Panc1 (cell line): ENCODE results near the gene SLAIN2. TPM values are rescaled to one million over a fixed set of nuclear protein-coding genes. Genes with fewer than 3 reads are reported as not detected.

Experiments used
- ATAC-seq: fragments of 200-7000 bp; cut with Tn5 transposase; 2 replicates; pipeline ENCODE4 v1.9.1; 2020; ENCODE audit warnings: mild to moderate bottlenecking, moderate library complexity
- BruUV-seq: library from RNA; stranded (reverse); fragments of 400-500 nt; replicated peaks from 2 replicates; lab custom pipeline; 2021; lab: Mats Ljungman, UMichigan
- CTCF ChIA-PET: fragments of 300-600 bp; sonication (Branson Sonifier 250); formaldehyde crosslinking; loops from one replicate; lab custom pipeline; 2022; ENCODE audit warnings: antibody characterized with exemption; lab: Charles Lee
- POLR2A ChIA-PET: fragments of 300-600 bp; sonication (Branson Sonifier 250); formaldehyde crosslinking; loops from one replicate; lab custom pipeline; 2022; ENCODE audit warnings: antibody characterized with exemption; lab: Charles Lee
- DNase-seq: peaks from one replicate; pipeline ENCODE4 v3.0.0-alpha.2; 2010; ENCODE audit warnings: low read depth, low spot score
- H3K27ac ChIP-seq: 2 replicates; pipeline ENCODE4 v1.5.1; 2011; ENCODE audit warnings: mild to moderate bottlenecking, low read length, inconsistent platforms
- H3K27me3 ChIP-seq: fragments of 200-500 bp; sonication (Bioruptor generic); 2 replicates; pipeline ENCODE4 v1.6.0; 2014; ENCODE audit warnings: low read length, inconsistent platforms; ENCODE audit not compliant: control insufficient read depth, insufficient read depth
- H3K36me3 ChIP-seq: fragments of 200-500 bp; sonication (Bioruptor generic); 2 replicates; pipeline ENCODE4 v1.5.1; 2014; ENCODE audit warnings: inconsistent platforms, mild to moderate bottlenecking, low read length, moderate library complexity; ENCODE audit not compliant: control insufficient read depth, insufficient read depth
- H3K4me1 ChIP-seq: 2 replicates; pipeline ENCODE4 v1.5.1; 2011; ENCODE audit warnings: inconsistent platforms, mild to moderate bottlenecking, low read length, moderate library complexity; ENCODE audit not compliant: control insufficient read depth, insufficient read depth
- H3K4me3 ChIP-seq, 2 experiments: 2 replicates each; pipeline ENCODE4 v1.5.1; 2011 to 2012; ENCODE audit warnings: low read depth in 2 of 2, low read length in 2 of 2, mild to moderate bottlenecking in 2 of 2, inconsistent platforms in 1 of 2, moderate library complexity in 1 of 2
- H3K9me3 ChIP-seq: fragments of 200-500 bp; sonication (Bioruptor generic); 2 replicates; pipeline ENCODE4 v1.5.1; 2014; ENCODE audit warnings: low read depth, mild to moderate bottlenecking, inconsistent platforms, low read length, moderate library complexity; ENCODE audit not compliant: control insufficient read depth, insufficient read depth
- CTCF ChIP-seq: fragments of 450-650 bp; IDR thresholded peaks from 2 replicates; pipeline ENCODE4 v1.5.1; 2017; ENCODE audit warnings: mild to moderate bottlenecking
- POLR2AphosphoS5 ChIP-seq: IDR thresholded peaks from 2 replicates; pipeline ENCODE4 v1.6.1; 2012; ENCODE audit warnings: mild to moderate bottlenecking, low read depth, low read length, moderate library complexity
- REST ChIP-seq, 2 experiments: IDR thresholded peaks; 2 replicates each; pipeline ENCODE4 v1.6.1; 2011 to 2012; ENCODE audit warnings: low read depth in 2 of 2, control low read depth in 1 of 2, low read length in 1 of 2, mild to moderate bottlenecking in 1 of 2, moderate library complexity in 1 of 2; ENCODE audit not compliant: insufficient read depth in 1 of 2
- SIN3A ChIP-seq: IDR thresholded peaks from 2 replicates; pipeline ENCODE4 v1.6.1; 2012; ENCODE audit warnings: low read depth, mild to moderate bottlenecking, low read length, moderate library complexity, borderline replicate concordance; ENCODE audit not compliant: insufficient read depth
- TCF7L2 ChIP-seq: IDR thresholded peaks from 2 replicates; pipeline ENCODE4 v1.6.1; 2011; ENCODE audit warnings: mild to moderate bottlenecking, low read depth, low read length, inconsistent platforms
- in situ Hi-C: cut with HindIII; loops from 2 replicates; pipeline ENCODE4 v1.10.0; 2016; ENCODE audit warnings: low sequenced_read_pairs, low pct_unique_long_range_greater_than_20kb
- intact Hi-C: fragments of 100-400 bp; cut with micrococcal nuclease; formaldehyde crosslinking; loops from one replicate; pipeline ENCODE4 v1.10.0; 2022; ENCODE audit not compliant: unreplicated experiment
- total RNA-seq: library from RNA; stranded (reverse); gene quantifications from one replicate; pipeline ENCODE4 v1.2.1, GENCODE V29; 2021; ENCODE audit not compliant: unreplicated experiment

SLAIN2 gene
- total RNA-seq, 1 experiment from 2014 or later = 53.2 TPM

- H3K4me3 ChIP-seq = no peak overlapping the region
- ATAC-seq (no peak), DNase-seq (no peak)
- BruUV-seq = no TSS peak
- no peak overlapping the region for H3K27ac ChIP-seq
- H3K36me3 ChIP-seq = no peaks in the 10 kb centered on the region
- CTCF ChIA-PET = interaction anchor here (0.6 kb wide), 1 partner anchor 573 kb away, joined by 5 read pairs; no protein-coding TSS in a partner anchor
- peaks cover 4% of the 10 kb centered on the region; the same call in 1 of the 2 replicates for H3K4me1 ChIP-seq
- H3K27me3 ChIP-seq = no peaks in the 10 kb centered on the region
- in situ Hi-C loops (no loop called here), intact Hi-C loops (no loop called here)
- no peak for TF ChIP-seq POLR2AphosphoS5
- no peak for TF ChIP-seq REST (IDR thresholded peaks at IDR 0.05; ENCODE audit: insufficient read depth in 1 of 2, low read depth in 2 of 2, low read length in 1 of 2)
- POLR2A ChIA-PET = interaction anchor here (0.6 kb wide), 1 partner anchor 123 kb away, joined by 16 read pairs; no protein-coding TSS in a partner anchor
- H3K9me3 ChIP-seq = no peaks in the 10 kb centered on the region
Measured at GRCh38 chr4:48372272-48372671, 30.9 kb downstream of the SLAIN2 start.

- Histone ChIP-seq H3K27me3 (no peaks in the 10 kb centered on the region), H3K27ac (no peak overlapping the region), H3K9me3 (no peaks in the 10 kb centered on the region), H3K4me1 (peaks cover 4% of the 10 kb centered on the region; the same call in 1 of the 2 replicates), H3K36me3 (no peaks in the 10 kb centered on the region), H3K4me3 (no peak overlapping the region)
- intact Hi-C loops = no loop called here
- ATAC-seq = peak; percentile 65; the same call in 1 of the 2 replicates
- ChIA-PET CTCF (no interaction called here), POLR2A (no interaction called here)
- in situ Hi-C loops = no loop called here
- no TSS peak for BruUV-seq
- peak; percentile 12 for DNase-seq
- TF ChIP-seq CTCF = no peak
- no peak for TF ChIP-seq SIN3A
- no peak for TF ChIP-seq TCF7L2
- no peak for TF ChIP-seq POLR2AphosphoS5
- no peak for TF ChIP-seq REST (IDR thresholded peaks at IDR 0.05; ENCODE audit: insufficient read depth in 1 of 2, low read depth in 2 of 2, low read length in 1 of 2)
Measured at GRCh38 chr4:48375651-48376304, 34.4 kb downstream of the SLAIN2 start.
